Thyroid gland (tissue), 4 donors: ENCODE data around the gene FAM83C. TPM values are rescaled to one million over a fixed set of nuclear protein-coding genes. Genes with fewer than 3 reads are reported as not detected.
A peak's percentile ranks its signal among the peaks of the same experiment; 100 is the strongest.

Source experiments
- DNase-seq, 2 donors: peaks; one replicate each; pipeline ENCODE4 v3.0.0-alpha.2; 2019
- H3K27ac ChIP-seq, 3 donors: fragments of 200-600 bp; sonication (generic); 1 replicate in 2 of 3; 2 replicates in 1 of 3; pipeline ENCODE4 v1.5.1; 2016 to 2019; ENCODE audit warnings: mild to moderate bottlenecking in 1 of 3, moderate library complexity in 1 of 3
- H3K27me3 ChIP-seq: fragments of 200-600 bp; sonication (generic); one replicate; pipeline ENCODE4 v1.5.1; 2019
- H3K36me3 ChIP-seq, 2 donors: fragments of 200-600 bp; sonication (generic); one replicate each; pipeline ENCODE4 v1.5.1; 2016 to 2019
- H3K4me1 ChIP-seq, 2 donors: fragments of 200-600 bp; sonication (generic); one replicate each; pipeline ENCODE4 v1.5.1; 2017 to 2019
- H3K4me3 ChIP-seq, 3 donors: fragments of 200-600 bp; sonication (generic); replicated peaks in 1 of 3; 1 replicate in 2 of 3; 2 replicates in 1 of 3; pipeline ENCODE4 v1.5.1; 2016; ENCODE audit warnings: mild to moderate bottlenecking in 1 of 3
- H3K9me3 ChIP-seq: fragments of 200-600 bp; sonication (generic); one replicate; pipeline ENCODE4 v1.5.1; 2017
- CTCF ChIP-seq, 6 experiments: fragments of 200-600 bp in 3 of 6; fragments of 450-650 bp in 3 of 6; sonication (generic) in 3 of 6; IDR thresholded peaks; one replicate each; pipeline ENCODE4 v1.5.1; 2016 to 2019; ENCODE audit warnings: antibody characterized with exemption in 6 of 6, mild to moderate bottlenecking in 2 of 6, inconsistent platforms in 1 of 6, moderate library complexity in 1 of 6
- POLR2A ChIP-seq, 2 donors: fragments of 450-650 bp; IDR thresholded peaks; one replicate each; pipeline ENCODE4 v1.6.1; 2017; ENCODE audit warnings: antibody characterized with exemption in 2 of 2, mild to moderate bottlenecking in 2 of 2, moderate library complexity in 1 of 2
- WGBS, 2 donors: methylation state at CpG; one replicate each; pipeline ENCODE4 v1.1.5; 2017; 5-methylcytosine and 5-hydroxymethylcytosine counted together
- intact Hi-C: fragments of 100-400 bp; cut with DNase I; formaldehyde crosslinking; loops from one replicate; pipeline ENCODE4 v1.15.1; 2023
- total RNA-seq, 4 donors: library from RNA; depleted of rRNA; stranded (reverse); fragments of >200 nt; gene quantifications; one replicate each; pipeline ENCODE4 v1.2.3, GENCODE V29; 2016

The FAM83C gene
- total RNA-seq, 4 donors from 2014 or later, result not detected

GRCh38 chr20:35252037-35252461, 40.2 kb downstream of the FAM83C start:
- H3K4me1 ChIP-seq, result peaks cover 10 to 13% of the 10 kb centered on the region in 2 donors
- H3K27ac ChIP-seq, result peak overlapping the region; percentile 45 to 68 (median 50)
- TF ChIP-seq CTCF (IDR thresholded peaks at IDR 0.05), result no peak
- TF ChIP-seq POLR2A (IDR thresholded peaks at IDR 0.05), result no peak
- intact Hi-C loops, result no loop called here
- no peaks in the 10 kb centered on the region for H3K9me3 ChIP-seq
- H3K36me3 ChIP-seq, result no peaks in the 10 kb centered on the region
- WGBS, 2 donors, result 13 to 16% methylated on average over 2 of the region's 2 CpGs
- no peaks in the 10 kb centered on the region for H3K27me3 ChIP-seq
- no peak overlapping the region for H3K4me3 ChIP-seq
- DNase-seq, result peak in 1 of 2 donors; percentile 39

GRCh38 chr20:35251613-35251940, 40.6 kb downstream of the FAM83C start:
- intact Hi-C loops, result no loop called here
- peaks cover 10 to 13% of the 10 kb centered on the region in 2 donors for H3K4me1 ChIP-seq
- no peaks in the 10 kb centered on the region for H3K27me3 ChIP-seq
- DNase-seq, result no peak
- no peaks in the 10 kb centered on the region for H3K9me3 ChIP-seq
- no peak overlapping the region for H3K4me3 ChIP-seq
- peak overlapping the region; percentile 45 to 68 (median 50) for H3K27ac ChIP-seq
- no peaks in the 10 kb centered on the region for H3K36me3 ChIP-seq
- WGBS, 2 donors, result 79 to 83% methylated on average over 2 of the region's 2 CpGs
- TF ChIP-seq CTCF (IDR thresholded peaks at IDR 0.05), result no peak
- no peak for TF ChIP-seq POLR2A (IDR thresholded peaks at IDR 0.05)

GRCh38 chr20:35248641-35249475, 43.4 kb downstream of the FAM83C start:
- 86% methylated on average over 9 of the region's 9 CpGs for WGBS, 2 donors
- Histone ChIP-seq H3K4me1 (peaks cover 10 to 13% of the 10 kb centered on the region in 2 donors), H3K27me3 (no peaks in the 10 kb centered on the region), H3K4me3 (no peak overlapping the region), H3K27ac (no peak overlapping the region), H3K9me3 (no peaks in the 10 kb centered on the region), H3K36me3 (no peaks in the 10 kb centered on the region)
- TF ChIP-seq CTCF (IDR thresholded peaks at IDR 0.05) (no peak), POLR2A (IDR thresholded peaks at IDR 0.05) (no peak)
- intact Hi-C loops, result no loop called here
- no peak for DNase-seq

- DNase-seq, result no peak
- no peak overlapping the region for H3K27ac ChIP-seq
- no peaks in the 10 kb centered on the region for H3K27me3 ChIP-seq
- H3K4me3 ChIP-seq, result no peak overlapping the region
- H3K4me1 ChIP-seq, result peaks cover 3 to 4% of the 10 kb centered on the region in 2 donors
- WGBS, 2 donors, result 90 to 94% methylated on average over 12 of the region's 12 CpGs
- H3K9me3 ChIP-seq, result no peaks in the 10 kb centered on the region
- no peaks in the 10 kb centered on the region for H3K36me3 ChIP-seq
- no peak for TF ChIP-seq CTCF (IDR thresholded peaks at IDR 0.05)
- TF ChIP-seq POLR2A (IDR thresholded peaks at IDR 0.05), result no peak
- intact Hi-C loops, result no loop called here
Measured at GRCh38 chr20:35246723-35247122, 45.5 kb downstream of the FAM83C start.

GRCh38 chr20:35243986-35244385, 48.2 kb downstream of the FAM83C start:
- no peak for TF ChIP-seq CTCF (IDR thresholded peaks at IDR 0.05)
- TF ChIP-seq POLR2A (IDR thresholded peaks at IDR 0.05), result no peak
- Histone ChIP-seq H3K27ac (no peak overlapping the region), H3K36me3 (no peaks in the 10 kb centered on the region), H3K9me3 (no peaks in the 10 kb centered on the region), H3K4me3 (no peak overlapping the region), H3K4me1 (no peaks in the 10 kb centered on the region), H3K27me3 (no peaks in the 10 kb centered on the region)
- no peak for DNase-seq
- intact Hi-C loops, result no loop called here
- WGBS, 2 donors, result 65 to 71% methylated on average over 2 of the region's 2 CpGs
